ENCODE results near the gene PCIF1. TPM values are rescaled to one million over a fixed set of nuclear protein-coding genes. Genes with fewer than 3 reads are reported as not detected.

The PCIF1 gene
- total RNA-seq, 4 donors from 2014 or later = 18.8 to 36.9 (median 25.8) TPM

- TF ChIP-seq, protein P1, sequence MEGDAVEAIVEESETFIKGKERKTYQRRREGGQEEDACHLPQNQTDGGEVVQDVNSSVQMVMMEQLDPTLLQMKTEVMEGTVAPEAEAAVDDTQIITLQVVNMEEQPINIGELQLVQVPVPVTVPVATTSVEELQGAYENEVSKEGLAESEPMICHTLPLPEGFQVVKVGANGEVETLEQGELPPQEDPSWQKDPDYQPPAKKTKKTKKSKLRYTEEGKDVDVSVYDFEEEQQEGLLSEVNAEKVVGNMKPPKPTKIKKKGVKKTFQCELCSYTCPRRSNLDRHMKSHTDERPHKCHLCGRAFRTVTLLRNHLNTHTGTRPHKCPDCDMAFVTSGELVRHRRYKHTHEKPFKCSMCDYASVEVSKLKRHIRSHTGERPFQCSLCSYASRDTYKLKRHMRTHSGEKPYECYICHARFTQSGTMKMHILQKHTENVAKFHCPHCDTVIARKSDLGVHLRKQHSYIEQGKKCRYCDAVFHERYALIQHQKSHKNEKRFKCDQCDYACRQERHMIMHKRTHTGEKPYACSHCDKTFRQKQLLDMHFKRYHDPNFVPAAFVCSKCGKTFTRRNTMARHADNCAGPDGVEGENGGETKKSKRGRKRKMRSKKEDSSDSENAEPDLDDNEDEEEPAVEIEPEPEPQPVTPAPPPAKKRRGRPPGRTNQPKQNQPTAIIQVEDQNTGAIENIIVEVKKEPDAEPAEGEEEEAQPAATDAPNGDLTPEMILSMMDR (IDR thresholded peaks at IDR 0.05) = no peak
- ATAC-seq (ENCODE audit: low FRiP score) (no peak), DNase-seq (ENCODE audit: low spot score) (no peak)
Measured at GRCh38 chr20:45967551-45968080, 33.1 kb downstream of the PCIF1 start.

DNA sequence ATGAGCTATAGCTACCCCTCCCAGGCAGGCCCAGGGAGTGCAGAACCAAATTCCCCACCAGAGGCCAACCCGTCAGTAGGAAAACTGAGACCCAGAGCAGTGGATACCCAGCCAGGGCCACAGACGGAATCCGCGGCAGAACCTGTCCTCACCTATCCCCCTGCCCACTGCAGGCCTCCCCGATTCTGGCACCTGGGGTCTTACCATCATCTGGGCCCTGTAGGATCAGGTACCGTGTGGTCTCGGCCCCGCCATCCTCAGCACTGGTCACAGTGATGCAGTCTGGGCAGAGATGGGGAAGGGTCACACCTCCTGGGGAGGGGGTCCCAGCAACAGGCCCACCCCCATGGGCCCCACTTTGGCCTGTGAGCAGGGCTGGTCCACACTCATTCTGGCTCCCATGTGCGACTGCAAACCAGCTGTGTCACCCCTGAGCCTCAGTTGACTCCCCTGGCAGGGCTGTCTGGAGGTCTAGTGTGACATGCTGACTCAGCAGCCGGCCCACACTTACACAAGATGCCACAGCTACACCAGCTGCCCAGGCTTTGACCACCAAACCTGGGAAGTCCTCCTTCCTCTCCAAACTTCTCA is 33.7 kb downstream of the PCIF1 start:
- no peak for DNase-seq (ENCODE audit: low spot score)
- TF ChIP-seq, protein P1 (IDR thresholded peaks at IDR 0.05) = no peak
- ATAC-seq (ENCODE audit: low FRiP score) = no peak

GRCh38 chr20:45968801-45969711 is 34.6 kb downstream of the PCIF1 start:
- no peak for DNase-seq (ENCODE audit: low spot score)
- ATAC-seq (ENCODE audit: low FRiP score) = no peak
- TF ChIP-seq, protein P1 (IDR thresholded peaks at IDR 0.05) = no peak

GRCh38 chr20:45969712-45970634 is 35.5 kb downstream of the PCIF1 start:
- no peak for ATAC-seq (ENCODE audit: low FRiP score)

GRCh38 chr20:45970646-45971424 is 36.4 kb downstream of the PCIF1 start:
- TF ChIP-seq, protein P1 (IDR thresholded peaks at IDR 0.05) = no peak
- ATAC-seq (ENCODE audit: low FRiP score) (no peak), DNase-seq (ENCODE audit: low spot score) (no peak)

More at GRCh38 chr20:45969712-45970634, 35.5 kb downstream of the PCIF1 start:
- DNase-seq (ENCODE audit: low spot score) = peak; percentile 18
- TF ChIP-seq, protein P1 (IDR thresholded peaks at IDR 0.05) = no peak

- DNase-seq (ENCODE audit: low spot score) = no peak
- TF ChIP-seq, protein P1 (IDR thresholded peaks at IDR 0.05) = no peak
- ATAC-seq (ENCODE audit: low FRiP score) = no peak
Measured at GRCh38 chr20:45971425-45971674, 36.9 kb downstream of the PCIF1 start.
